GM12878 (cell line): ENCODE results near the gene PALS2. TPM values are rescaled to one million over a fixed set of nuclear protein-coding genes. Genes with fewer than 3 reads are reported as not detected.
A peak's percentile ranks its signal among the peaks of the same experiment; 100 is the strongest.

Experiments
- ATAC-seq: fragments of 200-7000 bp; cut with Tn5 transposase; 3 replicates; pipeline ENCODE4 v1.9.1; 2020; ENCODE audit warnings: mild to moderate bottlenecking, moderate library complexity
- BruUV-seq: library from RNA; stranded (reverse); fragments of 400-500 nt; replicated peaks from 2 replicates; lab custom pipeline; 2021; lab: Mats Ljungman, UMichigan
- CTCF ChIA-PET: fragments of 300-600 bp; sonication (Branson Sonifier 250); formaldehyde crosslinking; extraction: SDS; loops from one replicate; lab custom pipeline; 2021; ENCODE audit warnings: inconsistent platforms; lab: Yijun Ruan, JAX
- POLR2A ChIA-PET: fragments of 350-600 bp; formaldehyde crosslinking; extraction: SDS; loops from one replicate; lab custom pipeline; 2021; ENCODE audit warnings: inconsistent platforms; lab: Charles Lee
- RAD21 ChIA-PET: fragments of 300-600 bp; sonication (Branson Sonifier 250); formaldehyde crosslinking; loops from one replicate; lab custom pipeline; 2023; ENCODE audit warnings: antibody characterized with exemption; ENCODE audit not compliant: unreplicated experiment; lab: Charles Lee
- SMC1A ChIA-PET: fragments of 300-600 bp; sonication (Branson Sonifier 250); formaldehyde crosslinking; loops from one replicate; lab custom pipeline; 2023; ENCODE audit not compliant: unreplicated experiment, uncharacterized antibody; lab: Charles Lee
- DNase-seq: peaks from one replicate; pipeline ENCODE4 v3.0.0-alpha.2; 2011; ENCODE audit warnings: low read depth, low spot score
- FAIRE-seq: peaks from 3 replicates; lab custom pipeline; 2011; peaks lifted over from hg19 to GRCh38; lab: Jason Lieb, UNC
- H2AFZ ChIP-seq: 2 replicates; pipeline ENCODE4 v1.6.0; 2011; ENCODE audit warnings: low read depth, low read length, control low read depth; ENCODE audit not compliant: control insufficient read depth
- H3K27ac ChIP-seq: 2 replicates; pipeline ENCODE4 v1.5.1; 2011; ENCODE audit warnings: control low read depth; ENCODE audit not compliant: control insufficient read depth, insufficient read depth
- H3K27me3 ChIP-seq, 2 experiments: replicated peaks in 1 of 2; 2 replicates each; pipeline versions ENCODE4 v1.6.0 to v1.6.1; 2011; ENCODE audit warnings: low read length in 1 of 2; ENCODE audit not compliant: control insufficient read depth in 2 of 2, insufficient read depth in 2 of 2
- H3K36me3 ChIP-seq, 2 experiments: 2 replicates each; pipeline ENCODE4 v1.5.1; 2011; ENCODE audit warnings: low read length in 1 of 2; ENCODE audit not compliant: control insufficient read depth in 2 of 2, insufficient read depth in 2 of 2
- H3K4me1 ChIP-seq: 2 replicates; pipeline ENCODE4 v1.6.1; 2011; ENCODE audit warnings: mild to moderate bottlenecking, low read length, moderate library complexity, mixed read lengths; ENCODE audit not compliant: control insufficient read depth, insufficient read depth
- H3K4me2 ChIP-seq: 2 replicates; pipeline ENCODE4 v1.6.0; 2011; ENCODE audit warnings: control low read depth; ENCODE audit not compliant: control insufficient read depth, insufficient read depth
- H3K4me3 ChIP-seq: fragments of 200-600 bp; sonication (generic); 2 replicates; pipeline ENCODE4 v1.5.1; 2016
- H3K79me2 ChIP-seq: 2 replicates; pipeline ENCODE4 v1.6.0; 2011; ENCODE audit warnings: low read length; ENCODE audit not compliant: control insufficient read depth, insufficient read depth
- H3K9ac ChIP-seq: 2 replicates; pipeline ENCODE4 v1.8.0; 2011; ENCODE audit warnings: low read length, control low read depth, mixed read lengths; ENCODE audit not compliant: control insufficient read depth, insufficient read depth
- H3K9me3 ChIP-seq: replicated peaks from 3 replicates; pipeline ENCODE4 v1.5.1; 2011; ENCODE audit warnings: mild to moderate bottlenecking, low read length; ENCODE audit not compliant: control insufficient read depth, insufficient read depth
- H4K20me1 ChIP-seq: 2 replicates; pipeline ENCODE4 v1.6.0; 2011; ENCODE audit not compliant: control insufficient read depth, insufficient read depth
- E4F1 ChIP-seq: fragments of 450-650 bp; IDR thresholded peaks from 2 replicates; pipeline ENCODE4 v1.6.1; 2018; ENCODE audit warnings: borderline replicate concordance, mild to moderate bottlenecking; ENCODE audit not compliant: partially characterized antibody
- IRF5 ChIP-seq: fragments of 450-650 bp; IDR thresholded peaks from 2 replicates; pipeline ENCODE4 v1.6.1; 2017; ENCODE audit warnings: borderline replicate concordance
- MYB ChIP-seq: fragments of 150-350 bp; IDR thresholded peaks from 2 replicates; pipeline ENCODE4 v1.6.1; 2014; ENCODE audit warnings: mild to moderate bottlenecking, low read depth, low read length, borderline replicate concordance
- RBBP5 ChIP-seq: fragments of 200-600 bp; sonication (generic); conservative IDR thresholded peaks from 2 replicates; pipeline ENCODE4 v1.6.1; 2016
- TBL1XR1 ChIP-seq: IDR thresholded peaks from 2 replicates; pipeline ENCODE4 v1.6.1; 2012; ENCODE audit warnings: low read depth, low read length, improper control_type of control experiment
- YY1 ChIP-seq: IDR thresholded peaks from 2 replicates; pipeline ENCODE4 v1.6.1; 2011; ENCODE audit warnings: low read depth, mild to moderate bottlenecking, low read length
- WGBS: methylation state at CpG from one replicate; pipeline ENCODE4 v1.1.6; 2016; ENCODE audit warnings: low lambda C conversion rate; ENCODE audit not compliant: insufficient replicate concordance, insufficient coverage; ENCODE audit errors: missing lambda C conversion rate; 5-methylcytosine and 5-hydroxymethylcytosine counted together
- in situ Hi-C: fragments of 300-500 bp; cut with MboI; formaldehyde crosslinking; loops from 9 replicates; pipeline ENCODE4 v1.14.3; 2018; ENCODE audit warnings: mixed read lengths
- intact Hi-C: fragments of 100-400 bp; cut with micrococcal nuclease; formaldehyde crosslinking; loops from one replicate; pipeline ENCODE4 v1.14.2; 2022; ENCODE audit not compliant: unreplicated experiment
- polyA plus RNA-seq, 11 experiments: library from polyadenylated mRNA; depleted of rRNA in 4 of 11; unstranded in 6 of 11; stranded (reverse) in 5 of 11; fragments of >200 nt; fragmentation: Nextera tagmentation in 4 of 11; fragmentation: Illumina TruSeq in 1 of 11; extraction: Ambion mirVana in 4 of 11; extraction: Trizol in 1 of 11; gene quantifications; 1 replicate in 1 of 11; 2 replicates in 10 of 11; pipeline versions ENCODE4 v1.2.1 to v1.2.3, GENCODE V29; 2011 to 2016; ENCODE audit warnings: inconsistent platforms in 2 of 11, missing spikeins in 2 of 11, low read depth in 1 of 11
- total RNA-seq, 4 experiments: library from RNA; depleted of rRNA in 3 of 4; stranded (reverse); fragments of >200 nt in 3 of 4; fragmentation: Illumina TruSeq in 1 of 4; extraction: Trizol in 1 of 4; gene quantifications; 2 replicates each; pipeline versions ENCODE4 v1.2.1 to v1.2.3, GENCODE V29; 2013 to 2021
- TF ChIP-seq, protein P1 (sequence below): fragments of 150-350 bp; IDR thresholded peaks from 2 replicates; pipeline ENCODE4 v1.6.1; 2016; ENCODE audit warnings: low read depth, low read length

PALS2 gene
- total and polyA plus RNA-seq, 10 of the 15 experiments (the other 5 are each of a cell fraction or from before 2014, with no cell fraction given), result 10.7 to 53.5 (median 20.1) TPM

DNA sequence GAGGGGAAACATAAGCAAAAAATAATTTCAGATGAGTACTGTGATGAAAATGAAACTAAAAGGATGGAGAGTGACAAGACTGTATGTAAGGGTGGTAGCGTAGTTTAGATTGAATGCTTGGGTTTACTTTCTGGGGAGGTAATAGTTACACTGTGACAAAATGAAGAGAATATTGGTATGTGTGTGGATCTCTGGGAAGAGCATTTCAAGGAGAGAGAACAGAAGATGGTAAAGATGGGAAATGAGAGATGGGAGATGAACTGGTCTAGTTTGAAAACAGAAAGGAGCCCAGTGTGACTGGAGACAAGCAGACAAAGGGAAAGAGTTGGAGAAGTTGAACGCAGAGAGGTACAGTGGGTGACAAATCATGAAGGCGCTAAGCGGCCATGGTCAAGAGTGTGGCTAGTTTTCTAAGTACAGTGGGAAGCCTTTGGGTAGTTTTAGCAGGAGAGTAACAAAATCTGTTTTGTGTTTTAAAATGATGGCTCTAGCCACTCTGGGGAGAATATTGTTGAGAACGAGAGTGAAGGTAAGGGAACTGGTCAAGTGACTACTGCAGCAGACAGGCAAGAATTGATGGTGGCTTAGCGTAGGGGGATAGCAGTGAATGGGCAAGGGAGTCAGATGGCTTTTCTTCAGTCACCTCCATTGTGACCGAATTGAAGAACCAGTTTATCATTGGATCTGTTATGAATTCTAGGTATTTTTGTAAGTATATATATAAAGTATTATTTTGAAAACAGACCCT lies 22.6 kb downstream of the PALS2 start (continued):
- TF ChIP-seq IRF5 (no peak), YY1 (peak; percentile 46), E4F1 (no peak), RBBP5 (0 out of 2 replicates have a peak, but pooled peaks have one; percentile 51)

- Histone ChIP-seq H3K36me3 (no peaks in the 10 kb centered on the region), H2AFZ (peak overlapping the region; percentile 15; the same call in 1 of the 2 replicates), H3K4me2 (peak overlapping the region; percentile 45), H3K79me2 (peaks cover 43% of the 10 kb centered on the region), H3K9me3 (peaks cover 3% of the 10 kb centered on the region; the same call in 2 of the 3 replicates), H3K9ac (no peak overlapping the region), H3K4me3 (peak overlapping the region; percentile 17), H3K4me1 (peaks cover 13% of the 10 kb centered on the region), H4K20me1 (no peaks in the 10 kb centered on the region), H3K27me3 (no peaks in the 10 kb centered on the region), H3K27ac (peak overlapping the region; percentile 92)
- TSS peak; percentile 14 for BruUV-seq
- ChIA-PET POLR2A (interaction anchor here (1.2 kb wide), 1 partner anchor 13 kb away, joined by 3 read pairs; no protein-coding TSS in a partner anchor), SMC1A (interaction anchor here (0.9 to 6.7 kb wide), 4 partner anchors 8 to 26 kb away, joined by 3 to 36 read pairs (median 4); partner anchors contain the start of gene PALS2), CTCF (interaction anchor here (0.8 to 4.3 kb wide), 7 partner anchors 8 to 119 kb away, joined by 3 to 20 read pairs (median 3); no protein-coding TSS in a partner anchor), RAD21 (interaction anchor here (0.8 to 2.4 kb wide), 4 partner anchors 21 to 68 kb away, joined by 3 to 9 read pairs (median 4); no protein-coding TSS in a partner anchor)
- peak; percentile 74 for FAIRE-seq
- intact Hi-C loops (no loop called here), in situ Hi-C loops (no loop called here)
- whole genome bisulfite sequencing, result 36% methylated on average over 3 of the region's 3 CpGs
- no peak for DNase-seq
- ATAC-seq, result peak; percentile 77
- TF ChIP-seq IRF5 (no peak), MYB (no peak), TBL1XR1 (no peak)
- TF ChIP-seq, protein P1, sequence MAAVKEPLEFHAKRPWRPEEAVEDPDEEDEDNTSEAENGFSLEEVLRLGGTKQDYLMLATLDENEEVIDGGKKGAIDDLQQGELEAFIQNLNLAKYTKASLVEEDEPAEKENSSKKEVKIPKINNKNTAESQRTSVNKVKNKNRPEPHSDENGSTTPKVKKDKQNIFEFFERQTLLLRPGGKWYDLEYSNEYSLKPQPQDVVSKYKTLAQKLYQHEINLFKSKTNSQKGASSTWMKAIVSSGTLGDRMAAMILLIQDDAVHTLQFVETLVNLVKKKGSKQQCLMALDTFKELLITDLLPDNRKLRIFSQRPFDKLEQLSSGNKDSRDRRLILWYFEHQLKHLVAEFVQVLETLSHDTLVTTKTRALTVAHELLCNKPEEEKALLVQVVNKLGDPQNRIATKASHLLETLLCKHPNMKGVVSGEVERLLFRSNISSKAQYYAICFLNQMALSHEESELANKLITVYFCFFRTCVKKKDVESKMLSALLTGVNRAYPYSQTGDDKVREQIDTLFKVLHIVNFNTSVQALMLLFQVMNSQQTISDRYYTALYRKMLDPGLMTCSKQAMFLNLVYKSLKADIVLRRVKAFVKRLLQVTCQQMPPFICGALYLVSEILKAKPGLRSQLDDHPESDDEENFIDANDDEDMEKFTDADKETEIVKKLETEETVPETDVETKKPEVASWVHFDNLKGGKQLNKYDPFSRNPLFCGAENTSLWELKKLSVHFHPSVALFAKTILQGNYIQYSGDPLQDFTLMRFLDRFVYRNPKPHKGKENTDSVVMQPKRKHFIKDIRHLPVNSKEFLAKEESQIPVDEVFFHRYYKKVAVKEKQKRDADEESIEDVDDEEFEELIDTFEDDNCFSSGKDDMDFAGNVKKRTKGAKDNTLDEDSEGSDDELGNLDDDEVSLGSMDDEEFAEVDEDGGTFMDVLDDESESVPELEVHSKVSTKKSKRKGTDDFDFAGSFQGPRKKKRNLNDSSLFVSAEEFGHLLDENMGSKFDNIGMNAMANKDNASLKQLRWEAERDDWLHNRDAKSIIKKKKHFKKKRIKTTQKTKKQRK, result no peak
Observed at GRCh38 chr7:24597014-24597413, 23.8 kb downstream of the PALS2 start.
